HCT116 (cell line): ENCODE measurements around the gene ATL2. TPM values are rescaled to one million over a fixed set of nuclear protein-coding genes. Genes with fewer than 3 reads are reported as not detected.

Experiments used
- ATAC-seq: fragments of 200-7000 bp; cut with Tn5 transposase; 2 replicates; pipeline ENCODE4 v1.9.1; 2020; ENCODE audit warnings: mild to moderate bottlenecking, moderate library complexity
- BruUV-seq: library from RNA; stranded (reverse); fragments of 400-500 nt; replicated peaks from 2 replicates; lab custom pipeline; 2021; lab: Mats Ljungman, UMichigan
- CTCF ChIA-PET: fragments of 300-600 bp; sonication (Branson Sonifier 250); formaldehyde crosslinking; loops from one replicate; lab custom pipeline; 2021; ENCODE audit warnings: antibody characterized with exemption; lab: Charles Lee
- POLR2A ChIA-PET: fragments of 300-600, 350-600 bp; sonication (Branson Sonifier 250); formaldehyde crosslinking; loops from one replicate; lab custom pipeline; 2021; ENCODE audit warnings: antibody characterized with exemption; lab: Charles Lee
- RAD21 ChIA-PET, 2 experiments: fragments of 300-600 bp; sonication (Branson Sonifier 250); formaldehyde crosslinking; loops; one replicate each; lab custom pipeline; 2023; ENCODE audit warnings: low total read pairs in 2 of 2; ENCODE audit not compliant: uncharacterized antibody in 2 of 2, unreplicated experiment in 2 of 2, low non-redundant PET in 1 of 2; lab: Charles Lee
- DNase-seq: peaks from one replicate; pipeline ENCODE4 v3.0.0-alpha.2; 2010; ENCODE audit warnings: low read depth, low spot score
- H2AFZ ChIP-seq: fragments of 200-600 bp; shearing (Covaris generic), sonication (generic); 2 replicates; pipeline ENCODE4 v1.6.1; 2017; ENCODE audit warnings: low read depth, mixed run types, mixed read lengths, antibody characterized with exemption, low read length; ENCODE audit not compliant: poor library complexity, severe bottlenecking
- H3K27ac ChIP-seq: 2 replicates; pipeline ENCODE4 v1.5.1; 2012; ENCODE audit warnings: low read depth, low read length
- H3K27me3 ChIP-seq: fragments of 200-600 bp; sonication (generic); 2 replicates; pipeline ENCODE4 v1.6.1; 2016; ENCODE audit warnings: mixed run types, low read length, mixed read lengths; ENCODE audit not compliant: insufficient read depth
- H3K36me3 ChIP-seq, 2 experiments: fragments of 200-500 bp in 1 of 2; fragments of 200-600 bp in 1 of 2; sonication (Bioruptor generic) in 1 of 2; sonication (generic) in 1 of 2; 2 replicates each; pipeline versions ENCODE4 v1.5.1 to v1.6.1; 2014 to 2016; ENCODE audit warnings: low read length in 2 of 2, inconsistent platforms in 1 of 2, mixed read lengths in 1 of 2, mixed run types in 1 of 2; ENCODE audit not compliant: insufficient read depth in 2 of 2, control insufficient read depth in 1 of 2
- H3K4me1 ChIP-seq, 2 experiments: fragments of 200-600 bp in 1 of 2; sonication (generic) in 1 of 2; 2 replicates each; pipeline versions ENCODE4 v1.5.1 to v1.6.1; 2012 to 2017; ENCODE audit warnings: low read length in 2 of 2, inconsistent platforms in 1 of 2, mild to moderate bottlenecking in 1 of 2, mixed read lengths in 1 of 2, mixed run types in 1 of 2, moderate library complexity in 1 of 2; ENCODE audit not compliant: insufficient read depth in 2 of 2, control insufficient read depth in 1 of 2
- H3K4me2 ChIP-seq: fragments of 200-600 bp; sonication (generic); 2 replicates; pipeline ENCODE4 v1.6.1; 2017; ENCODE audit warnings: mixed run types, low read length, mixed read lengths
- H3K4me3 ChIP-seq, 2 experiments: fragments of 200-600 bp in 1 of 2; sonication (generic) in 1 of 2; replicated peaks in 1 of 2; 2 replicates each; pipeline ENCODE4 v1.5.1; 2011 to 2016; ENCODE audit warnings: low read length in 2 of 2, control low read depth in 1 of 2, low read depth in 1 of 2, mild to moderate bottlenecking in 1 of 2, mixed read lengths in 1 of 2, mixed run types in 1 of 2
- H3K79me2 ChIP-seq: fragments of 200-600 bp; sonication (generic); 2 replicates; pipeline ENCODE4 v1.6.1; 2017; ENCODE audit warnings: mild to moderate bottlenecking, mixed run types, low read length, moderate library complexity, mixed read lengths; ENCODE audit not compliant: insufficient read depth
- H3K9ac ChIP-seq: fragments of 200-600 bp; sonication (generic); 2 replicates; pipeline ENCODE4 v1.6.1; 2016; ENCODE audit warnings: low read length, mixed read lengths
- H3K9me2 ChIP-seq: fragments of 200-600 bp; sonication (generic), shearing (Covaris generic); 2 replicates; pipeline ENCODE4 v1.6.1; 2017; ENCODE audit warnings: mixed run types, mild to moderate bottlenecking, moderate library complexity; ENCODE audit not compliant: insufficient read depth
- H3K9me3 ChIP-seq, 2 experiments: fragments of 200-500 bp in 1 of 2; fragments of 200-600 bp in 1 of 2; sonication (Bioruptor generic) in 1 of 2; sonication (generic) in 1 of 2; 2 replicates each; pipeline ENCODE4 v1.6.1; 2014 to 2017; ENCODE audit warnings: low read length in 2 of 2, mixed read lengths in 2 of 2, inconsistent platforms in 1 of 2, low read depth in 1 of 2, mild to moderate bottlenecking in 1 of 2, mixed run types in 1 of 2, moderate library complexity in 1 of 2; ENCODE audit not compliant: control insufficient read depth in 1 of 2, insufficient read depth in 1 of 2
- H4K20me1 ChIP-seq: fragments of 200-600 bp; sonication (generic), shearing (Covaris generic); 2 replicates; pipeline ENCODE4 v1.6.1; 2017; ENCODE audit warnings: mixed run types, mild to moderate bottlenecking, moderate library complexity; ENCODE audit not compliant: insufficient read depth
- ATF3 ChIP-seq: IDR thresholded peaks from 2 replicates; pipeline ENCODE4 v1.6.1; 2012
- CBX3 ChIP-seq: IDR thresholded peaks from 2 replicates; pipeline ENCODE4 v1.6.1; 2012; ENCODE audit warnings: low read depth
- EZH2 ChIP-seq: fragments of 200-600 bp; sonication (generic); IDR thresholded peaks from 2 replicates; pipeline ENCODE4 v1.6.1; 2017; ENCODE audit warnings: antibody characterized with exemption, mixed run types
- FOSL1 ChIP-seq: IDR thresholded peaks from 2 replicates; pipeline ENCODE4 v1.6.1; 2012; ENCODE audit warnings: low read depth
- JUND ChIP-seq: IDR thresholded peaks from 2 replicates; pipeline ENCODE4 v1.6.1; 2012
- MAX ChIP-seq: IDR thresholded peaks from 2 replicates; pipeline ENCODE4 v1.6.1; 2012
- POLR2A ChIP-seq: IDR thresholded peaks from 2 replicates; pipeline ENCODE4 v1.7.0; 2011; ENCODE audit warnings: borderline replicate concordance; ENCODE audit not compliant: insufficient read depth, insufficient read length; ENCODE audit errors: extremely low read depth
- POLR2AphosphoS5 ChIP-seq: IDR thresholded peaks from 2 replicates; pipeline ENCODE4 v1.6.1; 2011; ENCODE audit warnings: mild to moderate bottlenecking, low read depth, low read length, moderate library complexity
- RAD21 ChIP-seq: IDR thresholded peaks from 2 replicates; pipeline ENCODE4 v1.6.1; 2012; ENCODE audit warnings: low read depth, mild to moderate bottlenecking
- REST ChIP-seq: IDR thresholded peaks from 2 replicates; pipeline ENCODE4 v1.6.1; 2012; ENCODE audit warnings: low read depth
- SIN3A ChIP-seq: IDR thresholded peaks from 2 replicates; pipeline ENCODE4 v1.6.1; 2012; ENCODE audit warnings: low read depth
- SP1 ChIP-seq: IDR thresholded peaks from 2 replicates; pipeline ENCODE4 v1.6.1; 2012; ENCODE audit warnings: low read depth
- SRF ChIP-seq: IDR thresholded peaks from 2 replicates; pipeline ENCODE4 v1.6.1; 2012; ENCODE audit warnings: low read depth
- YY1 ChIP-seq: IDR thresholded peaks from 2 replicates; pipeline ENCODE4 v1.6.1; 2011; ENCODE audit warnings: low read length, low read depth, moderate library complexity, mild to moderate bottlenecking; ENCODE audit not compliant: insufficient replicate concordance; ENCODE audit errors: extremely low read depth
- ZBTB33 ChIP-seq: IDR thresholded peaks from 2 replicates; pipeline ENCODE4 v1.6.1; 2011; ENCODE audit warnings: mild to moderate bottlenecking, low read length, moderate library complexity; ENCODE audit not compliant: insufficient replicate concordance; ENCODE audit errors: extremely low read depth
- ZNF274 ChIP-seq: fragments of 200-500 bp; sonication (Bioruptor generic); IDR thresholded peaks from 2 replicates; pipeline ENCODE4 v1.6.1; 2014; ENCODE audit warnings: mild to moderate bottlenecking, low read depth, low read length, inconsistent platforms
- intact Hi-C: fragments of 100-400 bp; cut with micrococcal nuclease; formaldehyde crosslinking; loops from 2 replicates; pipeline ENCODE4 v1.10.0; 2022
- total RNA-seq: library from RNA; stranded (reverse); gene quantifications from one replicate; pipeline ENCODE4 v1.2.1, GENCODE V29; 2021; ENCODE audit not compliant: unreplicated experiment

Gene ATL2
- total RNA-seq, 1 experiment from 2014 or later = 80.7 TPM

DNA sequence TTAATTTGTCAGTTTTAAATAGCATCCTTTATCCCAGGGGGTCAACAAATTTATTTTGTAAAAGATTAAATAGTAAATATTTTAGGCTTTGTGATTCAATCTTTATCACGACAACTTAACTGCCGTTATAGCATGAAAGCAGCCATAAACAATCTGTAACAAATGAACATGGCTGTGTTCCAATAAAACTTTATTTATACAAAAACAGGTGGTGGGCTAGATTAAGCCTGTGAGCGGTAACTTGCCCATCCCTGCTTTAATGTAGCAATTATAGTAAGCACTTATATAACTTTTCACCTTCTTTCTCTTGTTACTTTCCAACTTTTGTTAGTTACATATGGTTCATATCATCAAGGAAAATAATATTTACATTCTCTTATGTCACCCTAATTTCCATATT is 121.9 kb downstream of the ATL2 start:
- no peaks in the 10 kb centered on the region for H3K36me3 ChIP-seq
- H3K27me3 ChIP-seq = no peaks in the 10 kb centered on the region
- no peak overlapping the region for H3K9ac ChIP-seq
- H4K20me1 ChIP-seq = no peaks in the 10 kb centered on the region
- no peak overlapping the region for H3K27ac ChIP-seq
- no peaks in the 10 kb centered on the region for H3K9me2 ChIP-seq
- H3K4me1 ChIP-seq = no peaks in the 10 kb centered on the region
- no peak overlapping the region for H3K4me2 ChIP-seq
- ChIA-PET POLR2A (no interaction called here), CTCF (no interaction called here), RAD21 (no interaction called here)
- no peak for DNase-seq
- H3K4me3 ChIP-seq = no peak overlapping the region
- no peak for ATAC-seq
- no peak overlapping the region for H2AFZ ChIP-seq
- BruUV-seq = no TSS peak
- TF ChIP-seq FOSL1 (no peak), SP1 (no peak), SIN3A (no peak), JUND (no peak), RAD21 (no peak), EZH2 (no peak), CBX3 (no peak), POLR2AphosphoS5 (no peak), YY1 (no peak), ATF3 (no peak), MAX (no peak), ZBTB33 (no peak), ZNF274 (no peak), REST (no peak), SRF (no peak), POLR2A (no peak)
- no peaks in the 10 kb centered on the region for H3K79me2 ChIP-seq
- intact Hi-C loops = no loop called here
- no peaks in the 10 kb centered on the region for H3K9me3 ChIP-seq
